DND-41 (cell line): Measurements from ENCODE around the gene RHOJ.

ENCODE experiments used
- ATAC-seq: fragments of 200-7000 bp; cut with Tn5 transposase; 3 replicates; pipeline ENCODE4 v1.9.1; 2021; ENCODE audit warnings: low read depth; ENCODE audit not compliant: insufficient read depth
- DNase-seq: peaks from one replicate; pipeline ENCODE4 v3.0.0-alpha.2; 2020
- H2AFZ ChIP-seq: 2 replicates; pipeline ENCODE4 v1.6.0; 2012; ENCODE audit warnings: low read depth, low read length
- H3K27ac ChIP-seq: 2 replicates; pipeline ENCODE4 v1.5.1; 2012; ENCODE audit warnings: low read length, inconsistent platforms
- H3K27me3 ChIP-seq: fragments of 200-600 bp; sonication (generic); 2 replicates; pipeline ENCODE4 v1.6.0; 2012; ENCODE audit warnings: low read length, mild to moderate bottlenecking, inconsistent platforms; ENCODE audit not compliant: insufficient read depth, poor library complexity
- H3K36me3 ChIP-seq: 2 replicates; pipeline ENCODE4 v1.5.1; 2012; ENCODE audit warnings: low read length, inconsistent platforms; ENCODE audit not compliant: insufficient read depth
- H3K4me1 ChIP-seq: 2 replicates; pipeline ENCODE4 v1.5.1; 2012; ENCODE audit warnings: mild to moderate bottlenecking, low read length; ENCODE audit not compliant: insufficient read depth
- H3K4me2 ChIP-seq: 2 replicates; pipeline ENCODE4 v1.6.0; 2012; ENCODE audit warnings: mild to moderate bottlenecking, moderate library complexity, low read length, inconsistent platforms; ENCODE audit not compliant: insufficient read depth
- H3K4me3 ChIP-seq, 2 experiments: fragments of 200-600 bp in 1 of 2; shearing (Covaris generic) in 1 of 2; 2 replicates each; pipeline ENCODE4 v1.5.1; 2012 to 2016; ENCODE audit warnings: inconsistent platforms in 2 of 2, low read length in 2 of 2, mild to moderate bottlenecking in 2 of 2, low read depth in 1 of 2, moderate library complexity in 1 of 2
- H3K79me2 ChIP-seq: 2 replicates; pipeline ENCODE4 v1.6.0; 2012; ENCODE audit warnings: low read length, inconsistent platforms; ENCODE audit not compliant: insufficient read depth
- H3K9ac ChIP-seq: 2 replicates; pipeline ENCODE4 v1.6.0; 2012; ENCODE audit warnings: low read depth, mild to moderate bottlenecking, inconsistent platforms, low read length, moderate library complexity
- H3K9me3 ChIP-seq: 2 replicates; pipeline ENCODE4 v1.5.1; 2012; ENCODE audit warnings: low read length, moderate library complexity, mild to moderate bottlenecking, inconsistent platforms; ENCODE audit not compliant: insufficient read depth, severe bottlenecking
- H4K20me1 ChIP-seq: 2 replicates; pipeline ENCODE4 v1.6.0; 2012; ENCODE audit warnings: low read length; ENCODE audit not compliant: insufficient read depth
- EZH2 ChIP-seq: IDR thresholded peaks from 3 replicates; pipeline ENCODE4 v1.6.1; 2012; ENCODE audit warnings: borderline replicate concordance, low read depth, mild to moderate bottlenecking, moderate library complexity, low read length, inconsistent platforms; ENCODE audit not compliant: severe bottlenecking
- TF ChIP-seq, protein P1 (sequence below): IDR thresholded peaks from 2 replicates; pipeline ENCODE4 v1.5.1; 2012; ENCODE audit warnings: borderline replicate concordance, low read length, moderate library complexity, mild to moderate bottlenecking; ENCODE audit not compliant: poor library complexity, severe bottlenecking; ENCODE audit errors: extremely low read depth

RHOJ gene

DNA sequence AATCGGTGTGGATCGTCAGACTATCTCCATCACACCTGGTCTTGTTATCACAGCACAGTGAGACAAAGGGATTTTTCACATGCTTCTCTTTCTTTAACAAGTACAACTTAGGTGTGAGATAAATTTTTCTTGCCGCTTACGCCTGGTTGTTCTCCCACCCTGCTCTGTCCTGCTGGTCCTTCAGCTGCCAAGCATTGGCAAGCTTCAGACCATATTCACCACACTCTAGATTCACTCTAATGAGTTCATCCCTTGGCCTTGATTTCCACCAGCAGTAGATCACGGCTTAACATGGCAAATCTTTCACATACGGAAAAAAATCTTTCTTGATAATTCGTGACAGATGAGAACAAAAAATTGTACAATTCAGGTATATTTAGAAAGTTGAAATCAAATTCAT lies 33.5 kb downstream of the RHOJ start:
- Histone ChIP-seq H3K27ac (no peak overlapping the region), H3K9me3 (no peaks in the 10 kb centered on the region), H2AFZ (no peak overlapping the region), H3K79me2 (no peaks in the 10 kb centered on the region), H3K27me3 (peaks cover 7% of the 10 kb centered on the region), H3K4me2 (no peak overlapping the region), H3K36me3 (no peaks in the 10 kb centered on the region), H3K9ac (no peak overlapping the region), H4K20me1 (no peaks in the 10 kb centered on the region), H3K4me1 (no peaks in the 10 kb centered on the region), H3K4me3 (no peak overlapping the region)
- DNase-seq: no peak
- no peak for ATAC-seq
- no peak for TF ChIP-seq EZH2
- TF ChIP-seq, protein P1, sequence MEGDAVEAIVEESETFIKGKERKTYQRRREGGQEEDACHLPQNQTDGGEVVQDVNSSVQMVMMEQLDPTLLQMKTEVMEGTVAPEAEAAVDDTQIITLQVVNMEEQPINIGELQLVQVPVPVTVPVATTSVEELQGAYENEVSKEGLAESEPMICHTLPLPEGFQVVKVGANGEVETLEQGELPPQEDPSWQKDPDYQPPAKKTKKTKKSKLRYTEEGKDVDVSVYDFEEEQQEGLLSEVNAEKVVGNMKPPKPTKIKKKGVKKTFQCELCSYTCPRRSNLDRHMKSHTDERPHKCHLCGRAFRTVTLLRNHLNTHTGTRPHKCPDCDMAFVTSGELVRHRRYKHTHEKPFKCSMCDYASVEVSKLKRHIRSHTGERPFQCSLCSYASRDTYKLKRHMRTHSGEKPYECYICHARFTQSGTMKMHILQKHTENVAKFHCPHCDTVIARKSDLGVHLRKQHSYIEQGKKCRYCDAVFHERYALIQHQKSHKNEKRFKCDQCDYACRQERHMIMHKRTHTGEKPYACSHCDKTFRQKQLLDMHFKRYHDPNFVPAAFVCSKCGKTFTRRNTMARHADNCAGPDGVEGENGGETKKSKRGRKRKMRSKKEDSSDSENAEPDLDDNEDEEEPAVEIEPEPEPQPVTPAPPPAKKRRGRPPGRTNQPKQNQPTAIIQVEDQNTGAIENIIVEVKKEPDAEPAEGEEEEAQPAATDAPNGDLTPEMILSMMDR: no peak

DNA sequence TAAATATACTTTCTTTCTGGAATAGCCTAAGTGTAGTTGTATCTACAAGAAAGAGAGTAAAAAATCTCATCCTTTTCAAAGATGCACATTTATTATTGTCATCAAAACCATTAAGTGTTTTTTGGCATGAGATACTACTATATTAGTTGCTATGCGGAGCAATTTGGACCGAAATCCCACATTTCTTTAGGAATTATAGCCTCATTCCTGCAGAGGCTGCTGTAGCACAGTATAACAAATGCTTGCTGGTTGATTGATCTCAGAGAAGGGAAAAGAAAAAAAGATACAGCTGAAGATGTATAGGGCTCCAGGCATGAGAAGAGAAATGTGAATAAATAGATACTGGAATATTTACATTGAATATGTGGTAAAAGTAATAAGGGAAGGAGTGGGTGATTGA lies 36.0 kb downstream of the RHOJ start:
- Histone ChIP-seq H3K36me3 (no peaks in the 10 kb centered on the region), H2AFZ (no peak overlapping the region), H3K79me2 (no peaks in the 10 kb centered on the region), H3K4me3 (no peak overlapping the region), H3K27ac (no peak overlapping the region), H3K27me3 (peaks cover 10% of the 10 kb centered on the region), H4K20me1 (no peaks in the 10 kb centered on the region), H3K9ac (no peak overlapping the region), H3K4me1 (no peaks in the 10 kb centered on the region), H3K4me2 (no peak overlapping the region), H3K9me3 (no peaks in the 10 kb centered on the region)
- DNase-seq: no peak
- no peak for ATAC-seq
- TF ChIP-seq, protein P1: no peak
- no peak for TF ChIP-seq EZH2

DNA sequence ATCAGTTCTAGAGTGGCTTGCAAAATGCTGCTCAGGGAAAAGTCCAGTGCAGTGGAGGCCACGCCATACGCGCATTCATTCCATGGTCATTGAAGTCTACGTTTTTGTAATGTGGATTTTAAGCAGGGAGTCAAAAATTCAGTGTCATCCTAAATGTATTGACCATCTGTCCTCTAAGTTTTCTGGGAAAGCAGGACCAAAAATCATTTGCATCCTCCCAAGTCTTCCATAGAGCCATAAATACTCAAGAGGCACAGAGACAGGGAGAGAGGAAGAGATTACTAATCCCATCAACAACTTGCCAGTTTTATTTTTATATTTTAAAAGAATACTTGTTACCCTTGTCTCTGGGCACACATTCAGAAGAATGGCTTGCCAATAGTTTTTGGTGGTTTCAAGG lies 36.9 kb downstream of the RHOJ start:
- Histone ChIP-seq H3K27ac (no peak overlapping the region), H3K9me3 (no peaks in the 10 kb centered on the region), H3K27me3 (peaks cover 10% of the 10 kb centered on the region), H2AFZ (no peak overlapping the region), H3K4me2 (no peak overlapping the region), H4K20me1 (no peaks in the 10 kb centered on the region), H3K36me3 (no peaks in the 10 kb centered on the region), H3K4me1 (no peaks in the 10 kb centered on the region), H3K9ac (no peak overlapping the region), H3K79me2 (no peaks in the 10 kb centered on the region), H3K4me3 (no peak overlapping the region)
- no peak for DNase-seq
- no peak for ATAC-seq
- TF ChIP-seq, protein P1: no peak
- TF ChIP-seq EZH2: no peak

DNA sequence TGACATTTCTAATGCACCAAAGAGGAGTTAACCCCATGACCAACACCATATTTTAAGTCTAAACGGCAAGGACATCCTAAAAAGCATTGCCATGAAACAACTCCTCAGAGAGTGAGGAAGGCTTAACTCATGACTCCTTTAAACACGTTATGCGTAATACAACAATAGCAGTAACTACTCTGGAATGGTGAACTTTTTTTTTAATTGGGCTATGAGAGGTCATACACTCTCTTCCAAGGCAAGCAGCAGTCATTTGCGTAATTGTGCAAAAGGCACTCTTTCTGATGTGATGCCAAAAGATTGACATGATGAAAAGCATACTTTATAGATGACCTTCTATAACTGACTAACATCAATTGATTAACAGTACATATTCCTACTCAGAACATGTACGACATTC lies 39.4 kb downstream of the RHOJ start:
- Histone ChIP-seq H3K9me3 (no peaks in the 10 kb centered on the region), H3K79me2 (no peaks in the 10 kb centered on the region), H3K4me1 (no peaks in the 10 kb centered on the region), H3K4me2 (no peak overlapping the region), H3K4me3 (no peak overlapping the region), H4K20me1 (no peaks in the 10 kb centered on the region), H3K27ac (no peak overlapping the region), H3K9ac (no peak overlapping the region), H2AFZ (no peak overlapping the region), H3K36me3 (no peaks in the 10 kb centered on the region), H3K27me3 (peaks cover 15% of the 10 kb centered on the region)
- no peak for ATAC-seq
- DNase-seq: no peak
- TF ChIP-seq EZH2: no peak
- TF ChIP-seq, protein P1: no peak
